ENCODE measurements around the gene LRRC23.

The LRRC23 gene

GRCh38 chr12:6928022-6928702 lies 23.5 kb downstream of the LRRC23 start:
- DNase-seq, result peak; percentile 63

- DNase-seq, result no peak
Measured at GRCh38 chr12:6928703-6929407, 24.2 kb downstream of the LRRC23 start.

- DNase-seq, result no peak
Measured at GRCh38 chr12:6929466-6930452, 25.1 kb downstream of the LRRC23 start.

- DNase-seq, result no peak
Measured at GRCh38 chr12:6932766-6933165, 28.1 kb downstream of the LRRC23 start.

GRCh38 chr12:6934110-6934509 lies 29.5 kb downstream of the LRRC23 start:
- no peak for DNase-seq

- DNase-seq, result no peak
Measured at GRCh38 chr12:6935371-6936193, 31.0 kb downstream of the LRRC23 start.

GRCh38 chr12:6936194-6936635 lies 31.6 kb downstream of the LRRC23 start:
- no peak for DNase-seq

- peak; percentile 52 for DNase-seq
Measured at GRCh38 chr12:6936636-6937480, 32.2 kb downstream of the LRRC23 start.

GRCh38 chr12:6937481-6938352 lies 33.1 kb downstream of the LRRC23 start:
- DNase-seq, result peak; percentile 98

GRCh38 chr12:6938353-6939190 lies 34.0 kb downstream of the LRRC23 start:
- no peak for DNase-seq

- DNase-seq, result no peak
Measured at GRCh38 chr12:6939191-6939540, 34.5 kb downstream of the LRRC23 start.

GRCh38 chr12:6941267-6941666 lies 36.6 kb downstream of the LRRC23 start:
- no peak for DNase-seq

GRCh38 chr12:6941782-6942181 lies 37.2 kb downstream of the LRRC23 start:
- DNase-seq, result no peak

- DNase-seq, result no peak
Measured at GRCh38 chr12:6942331-6942665, 37.7 kb downstream of the LRRC23 start.

- no peak for DNase-seq
Measured at GRCh38 chr12:6943389-6943721, 38.7 kb downstream of the LRRC23 start.

GRCh38 chr12:6943722-6944380 lies 39.2 kb downstream of the LRRC23 start, which contains the start of the genes C12orf57 and RNU7-1:
Gene C12orf57 (plus strand): TSS chr12:6944022. CDS start chr12:6944122, 100 bp downstream.
Gene RNU7-1 (plus strand): TSS chr12:6943816.
- DNase-seq, result peak; percentile 97

- peak; percentile 98 for DNase-seq
Measured at GRCh38 chr12:6944381-6945186, 40.0 kb downstream of the LRRC23 start.

- DNase-seq, result no peak
Measured at GRCh38 chr12:6945613-6946012, 41.0 kb downstream of the LRRC23 start.

All from eye (tissue), 1 donor.